ENCODE measurements around the gene NQO2.
"Not testable (repeated sequence)": the region's sequence is repeated elsewhere in the genome, so short reads cannot be mapped to it uniquely, and the experiment has no call there.

The NQO2 gene

DNA sequence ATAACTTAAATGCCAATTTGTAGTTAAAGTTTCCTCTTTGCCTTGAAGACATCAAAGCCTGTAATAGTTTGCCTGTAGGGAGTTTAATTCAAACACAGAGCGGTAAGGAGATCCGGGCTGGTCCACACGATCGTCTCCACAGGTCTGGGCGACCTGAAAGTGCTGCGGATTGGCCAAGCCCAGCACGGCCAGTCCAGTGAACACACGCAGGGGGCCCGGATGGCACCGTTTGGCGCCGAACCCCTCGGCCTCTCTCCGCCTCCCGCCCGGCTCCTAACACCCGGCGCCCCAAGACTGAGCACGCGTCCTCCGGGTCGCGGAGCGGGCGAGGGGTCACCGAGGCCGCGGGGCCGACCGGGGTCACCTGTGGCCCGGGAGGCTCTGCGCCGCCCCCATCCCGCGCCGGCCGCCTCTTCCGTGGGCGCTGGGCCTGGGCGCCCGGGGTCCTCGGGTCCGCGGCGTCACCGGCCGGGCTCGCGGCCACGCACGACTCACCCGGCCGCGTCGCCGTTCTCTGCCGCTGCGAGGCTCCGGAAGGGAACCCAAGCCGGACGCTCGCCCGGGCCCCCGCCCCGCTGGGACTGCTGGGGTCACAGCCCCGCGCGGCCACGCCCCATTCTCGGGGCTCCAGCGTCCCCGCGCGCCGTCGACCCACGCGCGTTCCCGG, 28.8 kb upstream of the NQO2 start:
- Histone ChIP-seq H3K27me3 (ENCODE audit: insufficient read depth, low read length) (peaks cover 5% of the 10 kb centered on the region; the same call in 1 of the 2 replicates), H3K4me2 (ENCODE audit: low read length) (peak overlapping the region; percentile 64), H3F3A (ENCODE audit: insufficient read depth, low read length) (no peaks in the 10 kb centered on the region), H3K9me2 (ENCODE audit: low read depth, low read length) (no peaks in the 10 kb centered on the region), H3K9ac (ENCODE audit: low read length) (peak overlapping the region; percentile 51), H3K27ac (ENCODE audit: low read depth, low read length, poor library complexity, severe bottlenecking) (no peak overlapping the region), H2AFZ (ENCODE audit: low read length) (no peak overlapping the region), H4K20me1 (ENCODE audit: insufficient read depth, low read length) (no peaks in the 10 kb centered on the region), H3K36me3 (ENCODE audit: insufficient read depth, low read length) (no peaks in the 10 kb centered on the region; the same call in 1 of the 2 replicates), H3K4me1 (ENCODE audit: insufficient read depth, low read length, severe bottlenecking) (peaks cover 7% of the 10 kb centered on the region), H3K79me2 (ENCODE audit: insufficient read depth, low read length) (no peaks in the 10 kb centered on the region), H3K4me3 (ENCODE audit: low read depth, low read length, poor library complexity, severe bottlenecking) (peak overlapping the region; percentile 64), H3K9me3 (ENCODE audit: low read length) (peaks cover 3% of the 10 kb centered on the region; the same call in 1 of the 2 replicates)
- no peak for TF ChIP-seq EZH2 (IDR thresholded peaks at IDR 0.05; ENCODE audit: borderline replicate concordance, low read length)
- TF ChIP-seq, protein P1, sequence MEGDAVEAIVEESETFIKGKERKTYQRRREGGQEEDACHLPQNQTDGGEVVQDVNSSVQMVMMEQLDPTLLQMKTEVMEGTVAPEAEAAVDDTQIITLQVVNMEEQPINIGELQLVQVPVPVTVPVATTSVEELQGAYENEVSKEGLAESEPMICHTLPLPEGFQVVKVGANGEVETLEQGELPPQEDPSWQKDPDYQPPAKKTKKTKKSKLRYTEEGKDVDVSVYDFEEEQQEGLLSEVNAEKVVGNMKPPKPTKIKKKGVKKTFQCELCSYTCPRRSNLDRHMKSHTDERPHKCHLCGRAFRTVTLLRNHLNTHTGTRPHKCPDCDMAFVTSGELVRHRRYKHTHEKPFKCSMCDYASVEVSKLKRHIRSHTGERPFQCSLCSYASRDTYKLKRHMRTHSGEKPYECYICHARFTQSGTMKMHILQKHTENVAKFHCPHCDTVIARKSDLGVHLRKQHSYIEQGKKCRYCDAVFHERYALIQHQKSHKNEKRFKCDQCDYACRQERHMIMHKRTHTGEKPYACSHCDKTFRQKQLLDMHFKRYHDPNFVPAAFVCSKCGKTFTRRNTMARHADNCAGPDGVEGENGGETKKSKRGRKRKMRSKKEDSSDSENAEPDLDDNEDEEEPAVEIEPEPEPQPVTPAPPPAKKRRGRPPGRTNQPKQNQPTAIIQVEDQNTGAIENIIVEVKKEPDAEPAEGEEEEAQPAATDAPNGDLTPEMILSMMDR (IDR thresholded peaks at IDR 0.05; ENCODE audit: low read length): no peak

DNA sequence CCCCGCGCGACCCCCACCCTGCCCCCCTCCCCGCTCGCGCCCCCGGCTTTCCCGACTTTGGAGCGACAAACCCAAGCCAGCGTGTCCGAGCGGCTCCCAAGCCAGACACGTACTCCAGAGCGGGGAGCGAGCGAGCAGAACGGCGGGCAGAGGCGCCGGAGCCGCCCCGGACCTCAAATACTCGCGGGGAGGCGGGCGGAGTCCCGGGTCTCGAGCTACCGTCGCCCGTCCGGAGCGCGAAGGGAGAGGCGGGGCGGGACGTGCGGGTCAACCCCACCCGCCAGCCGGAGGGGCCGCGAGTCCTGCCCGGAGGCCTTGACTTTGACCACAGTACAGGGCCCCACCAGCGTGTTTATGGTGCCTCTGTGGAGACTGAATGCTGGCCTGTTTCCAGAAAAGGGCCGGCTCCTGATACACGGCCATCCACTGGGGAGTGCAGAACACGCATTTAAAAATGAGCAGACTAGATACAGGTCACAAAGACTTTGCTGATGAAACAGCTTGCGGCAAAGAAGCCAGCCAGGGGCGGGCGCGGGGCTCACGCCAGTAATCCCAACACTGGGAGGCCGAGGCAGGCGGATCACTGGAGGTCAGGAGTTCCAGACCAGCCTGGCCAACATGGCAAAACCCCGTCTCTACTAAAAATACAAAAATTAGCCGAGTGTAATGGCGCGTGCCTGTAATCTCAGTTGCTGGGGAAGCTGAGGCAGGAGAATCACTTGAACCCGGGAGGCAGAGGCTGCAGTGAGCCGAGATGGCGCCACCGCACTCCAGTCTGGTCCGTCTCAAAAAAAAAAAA, 28.1 kb upstream of the NQO2 start, which contains the start of gene SERPINB6:
Gene SERPINB6, minus strand, starts transcription at position 148 of the 799 bp plus-strand sequence. CDS start 12,235 bp downstream, outside the sequence.
- peaks cover 7% of the 10 kb centered on the region for H3K4me1 ChIP-seq (ENCODE audit: insufficient read depth, low read length, severe bottlenecking)
- no peaks in the 10 kb centered on the region for H3K9me2 ChIP-seq (ENCODE audit: low read depth, low read length)
- H3K9ac ChIP-seq (ENCODE audit: low read length): peak within 1 kb of the TSS; percentile 51
- peak within 1 kb of the TSS; percentile 64 for H3K4me3 ChIP-seq (ENCODE audit: low read depth, low read length, poor library complexity, severe bottlenecking)
- no peaks in the 10 kb centered on the region for H4K20me1 ChIP-seq (ENCODE audit: insufficient read depth, low read length)
- H3K4me2 ChIP-seq (ENCODE audit: low read length): peak within 1 kb of the TSS; percentile 64
- H3K27ac ChIP-seq (ENCODE audit: low read depth, low read length, poor library complexity, severe bottlenecking): no peak within 1 kb of the TSS
- peaks cover 3% of the 10 kb centered on the region; the same call in 1 of the 2 replicates for H3K9me3 ChIP-seq (ENCODE audit: low read length)
- H3K36me3 ChIP-seq (ENCODE audit: insufficient read depth, low read length): no peaks in the 10 kb centered on the region; the same call in 1 of the 2 replicates
- no peak for TF ChIP-seq EZH2 (IDR thresholded peaks at IDR 0.05; ENCODE audit: borderline replicate concordance, low read length)
- TF ChIP-seq, protein P1 (IDR thresholded peaks at IDR 0.05; ENCODE audit: low read length): no peak
- no peaks in the 10 kb centered on the region for H3F3A ChIP-seq (ENCODE audit: insufficient read depth, low read length)
- peaks cover 9% of the 10 kb centered on the region; the same call in 1 of the 2 replicates for H3K27me3 ChIP-seq (ENCODE audit: insufficient read depth, low read length)
- H2AFZ ChIP-seq (ENCODE audit: low read length): no peak within 1 kb of the TSS
- no peaks in the 10 kb centered on the region for H3K79me2 ChIP-seq (ENCODE audit: insufficient read depth, low read length)

DNA sequence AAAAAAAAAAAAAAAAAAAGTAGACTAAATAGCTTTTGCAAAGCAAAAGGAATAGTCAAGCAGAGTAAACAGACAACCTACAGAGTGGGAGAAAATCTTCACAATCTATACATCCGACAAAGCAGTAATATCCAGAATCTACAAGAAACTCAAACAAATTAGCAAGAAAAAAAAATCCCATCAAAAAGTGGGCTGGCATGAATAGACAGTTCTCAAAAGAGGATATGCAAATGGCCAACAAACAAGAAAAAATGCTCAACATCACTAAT, 27.5 kb upstream of the NQO2 start:
- not testable (repeated sequence) for H3K4me3 ChIP-seq (ENCODE audit: low read depth, low read length, poor library complexity, severe bottlenecking); H3K9ac ChIP-seq (ENCODE audit: low read length); H3K79me2 ChIP-seq (ENCODE audit: insufficient read depth, low read length); H3K4me2 ChIP-seq (ENCODE audit: low read length); H2AFZ ChIP-seq (ENCODE audit: low read length); H3K9me3 ChIP-seq (ENCODE audit: low read length); H3K27me3 ChIP-seq (ENCODE audit: insufficient read depth, low read length); H3K36me3 ChIP-seq (ENCODE audit: insufficient read depth, low read length); H4K20me1 ChIP-seq (ENCODE audit: insufficient read depth, low read length); H3F3A ChIP-seq (ENCODE audit: insufficient read depth, low read length); H3K9me2 ChIP-seq (ENCODE audit: low read depth, low read length); H3K27ac ChIP-seq (ENCODE audit: low read depth, low read length, poor library complexity, severe bottlenecking); H3K4me1 ChIP-seq (ENCODE audit: insufficient read depth, low read length, severe bottlenecking)

DNA sequence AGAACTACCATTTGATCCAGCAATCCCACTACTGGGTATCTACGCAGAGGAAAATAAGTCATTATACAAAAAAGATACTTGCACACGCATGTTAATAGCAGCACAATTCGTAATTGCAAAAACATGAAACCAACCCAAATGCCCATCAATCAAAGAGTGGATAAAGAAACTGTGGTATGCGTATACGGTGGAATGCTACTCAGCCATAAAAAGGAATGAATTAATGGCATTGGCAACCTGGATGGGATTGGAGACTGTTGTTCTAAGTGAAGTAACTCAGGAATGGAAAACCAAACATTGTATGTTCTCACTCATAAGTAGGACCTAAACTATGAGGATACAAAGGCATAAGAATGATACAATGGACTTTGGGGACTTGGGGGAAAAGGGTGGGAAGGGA, 27.0 kb upstream of the NQO2 start:
- H3K27me3 ChIP-seq (ENCODE audit: insufficient read depth, low read length); H3K4me2 ChIP-seq (ENCODE audit: low read length); H3K36me3 ChIP-seq (ENCODE audit: insufficient read depth, low read length); H3K79me2 ChIP-seq (ENCODE audit: insufficient read depth, low read length); H3K4me3 ChIP-seq (ENCODE audit: low read depth, low read length, poor library complexity, severe bottlenecking); H3K9ac ChIP-seq (ENCODE audit: low read length); H3K9me2 ChIP-seq (ENCODE audit: low read depth, low read length); H2AFZ ChIP-seq (ENCODE audit: low read length); H4K20me1 ChIP-seq (ENCODE audit: insufficient read depth, low read length); H3K27ac ChIP-seq (ENCODE audit: low read depth, low read length, poor library complexity, severe bottlenecking); H3K9me3 ChIP-seq (ENCODE audit: low read length); H3K4me1 ChIP-seq (ENCODE audit: insufficient read depth, low read length, severe bottlenecking); H3F3A ChIP-seq (ENCODE audit: insufficient read depth, low read length): not testable (repeated sequence)

DNA sequence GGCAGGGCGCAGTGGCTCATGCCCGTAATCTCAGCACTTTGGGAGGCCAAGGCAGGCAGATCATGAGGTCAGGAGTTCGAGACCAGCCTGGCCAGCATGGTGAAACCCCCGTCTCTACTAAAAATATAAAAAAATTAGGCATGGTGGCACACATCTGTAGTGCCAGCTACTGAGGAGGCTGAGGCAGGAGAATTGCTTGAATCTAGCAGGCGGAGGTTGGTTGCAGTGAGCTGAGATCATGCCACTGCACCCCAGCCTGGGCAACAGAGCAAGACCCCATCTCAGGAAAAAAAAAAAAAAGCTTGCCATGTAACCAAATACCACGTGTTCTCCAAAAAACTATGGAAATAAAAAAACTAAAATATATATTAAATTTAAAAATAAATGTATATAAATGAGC, 26.5 kb upstream of the NQO2 start:
- H3K4me3 ChIP-seq (ENCODE audit: low read depth, low read length, poor library complexity, severe bottlenecking); H3K36me3 ChIP-seq (ENCODE audit: insufficient read depth, low read length); H3K27me3 ChIP-seq (ENCODE audit: insufficient read depth, low read length); H3K79me2 ChIP-seq (ENCODE audit: insufficient read depth, low read length); H4K20me1 ChIP-seq (ENCODE audit: insufficient read depth, low read length); H2AFZ ChIP-seq (ENCODE audit: low read length); H3K4me1 ChIP-seq (ENCODE audit: insufficient read depth, low read length, severe bottlenecking); H3K9me2 ChIP-seq (ENCODE audit: low read depth, low read length); H3K9me3 ChIP-seq (ENCODE audit: low read length); H3K27ac ChIP-seq (ENCODE audit: low read depth, low read length, poor library complexity, severe bottlenecking); H3F3A ChIP-seq (ENCODE audit: insufficient read depth, low read length); H3K9ac ChIP-seq (ENCODE audit: low read length); H3K4me2 ChIP-seq (ENCODE audit: low read length): not testable (repeated sequence)
